ENCODE measurements around the gene PLEKHA5. TPM values are rescaled to one million over a fixed set of nuclear protein-coding genes. Genes with fewer than 3 reads are reported as not detected.
A peak's percentile ranks its signal among the peaks of the same experiment; 100 is the strongest.

PLEKHA5 gene
- 68.2 and 68.6 TPM in 2 replicates for total RNA-seq (ENCODE audit: low replicate concordance)
- long read RNA-seq, transcript PLEKHA5-216 (4 exons, 1,954 nt), result major isoform, 10 of 81 reads
- long read RNA-seq, partial matches to known transcripts, result 53 of 81 reads
- long read RNA-seq, other reads (novel, unspliced or antisense), result 18 of 81 reads

- Mint-ChIP-seq H3K27ac (peak within 1 kb of the TSS; percentile 96), H3K4me1 (ENCODE audit: unreplicated experiment) (peaks cover 8% of the 10 kb centered on the region), H3K4me3 (peak within 1 kb of the TSS; percentile 96), H3K9me3 (peaks cover 10% of the 10 kb centered on the region), H3K27me3 (no peaks in the 10 kb centered on the region), H3K36me3 (peaks cover 30% of the 10 kb centered on the region)
- TF ChIP-seq CTCF (conservative IDR thresholded peaks at IDR 0.05), result no peak
- DNase-seq (ENCODE audit: extremely low spot score, unreplicated experiment), result peak; percentile 78
Measured at GRCh38 chr12:19129486-19130223, at the start of gene PLEKHA5. Gene PLEKHA5, plus strand, starts transcription at chr12:19129733. Its CDS starts 67 bp downstream, at chr12:19129800.

- Mint-ChIP-seq H3K4me1 (ENCODE audit: unreplicated experiment) (no peaks in the 10 kb centered on the region), H3K27me3 (no peaks in the 10 kb centered on the region), H3K27ac (no peak overlapping the region), H3K36me3 (no peaks in the 10 kb centered on the region), H3K9me3 (peaks cover 5% of the 10 kb centered on the region), H3K4me3 (no peak overlapping the region)
- no peak for TF ChIP-seq CTCF (conservative IDR thresholded peaks at IDR 0.05)
- DNase-seq (ENCODE audit: extremely low spot score, unreplicated experiment), result no peak
Measured at GRCh38 chr12:19080918-19081317, 48.6 kb upstream of the PLEKHA5 start.

- Mint-ChIP-seq H3K27me3 (no peaks in the 10 kb centered on the region), H3K27ac (no peak overlapping the region), H3K4me1 (ENCODE audit: unreplicated experiment) (no peaks in the 10 kb centered on the region), H3K9me3 (peaks cover 5% of the 10 kb centered on the region), H3K4me3 (no peak overlapping the region), H3K36me3 (no peaks in the 10 kb centered on the region)
- no peak for DNase-seq (ENCODE audit: extremely low spot score, unreplicated experiment)
- no peak for TF ChIP-seq CTCF (conservative IDR thresholded peaks at IDR 0.05)
Measured at GRCh38 chr12:19082365-19082911, 47.1 kb upstream of the PLEKHA5 start.

DNA sequence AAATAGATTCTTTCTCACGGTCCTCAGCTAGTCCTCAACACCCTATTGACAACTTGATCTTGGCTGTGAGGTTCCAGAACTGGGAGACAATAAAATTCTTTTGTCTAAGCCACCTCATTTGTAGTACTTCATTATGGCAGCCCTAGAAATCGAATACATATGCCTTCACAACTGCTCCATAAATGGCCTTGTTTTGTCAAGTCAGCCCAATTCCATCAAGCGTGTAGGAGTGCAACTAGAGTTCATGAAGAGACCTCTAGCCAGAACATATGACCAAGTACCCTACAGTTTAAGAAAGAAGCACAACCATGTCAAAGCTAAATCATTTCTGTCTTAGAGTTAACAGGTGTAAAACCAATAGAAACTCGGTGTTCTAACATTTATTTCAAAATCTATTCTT lies 45.0 kb upstream of the PLEKHA5 start:
- H3K9me3 Mint-ChIP-seq, result peaks cover 10% of the 10 kb centered on the region
- TF ChIP-seq CTCF (conservative IDR thresholded peaks at IDR 0.05), result no peak
- no peaks in the 10 kb centered on the region for H3K4me1 Mint-ChIP-seq (ENCODE audit: unreplicated experiment)
- H3K27ac Mint-ChIP-seq, result no peak overlapping the region
- no peak for DNase-seq (ENCODE audit: extremely low spot score, unreplicated experiment)
- H3K4me3 Mint-ChIP-seq, result no peak overlapping the region
- no peaks in the 10 kb centered on the region for H3K27me3 Mint-ChIP-seq
- H3K36me3 Mint-ChIP-seq, result peaks cover 8% of the 10 kb centered on the region

- Mint-ChIP-seq H3K27me3 (no peaks in the 10 kb centered on the region), H3K9me3 (peaks cover 10% of the 10 kb centered on the region), H3K27ac (no peak overlapping the region), H3K36me3 (peaks cover 8% of the 10 kb centered on the region), H3K4me1 (ENCODE audit: unreplicated experiment) (no peaks in the 10 kb centered on the region), H3K4me3 (no peak overlapping the region)
- no peak for DNase-seq (ENCODE audit: extremely low spot score, unreplicated experiment)
- no peak for TF ChIP-seq CTCF (conservative IDR thresholded peaks at IDR 0.05)
Measured at GRCh38 chr12:19085090-19085489, 44.4 kb upstream of the PLEKHA5 start.

Data from type B pancreatic cell (in vitro differentiated cells).